CD4-positive, CD25-positive, alpha-beta regulatory T cell (primary cell): Measurements from ENCODE around the gene HABP2. TPM values are rescaled to one million over a fixed set of nuclear protein-coding genes. Genes with fewer than 3 reads are reported as not detected.

ENCODE experiments used
- ATAC-seq, 2 donors: fragments of 150-1000 bp; cut with Tn5 transposase; one replicate each; pipeline ENCODE4 v1.10.0; 2021; ENCODE audit warnings: low read depth in 2 of 2, moderate number of reproducible peaks in 2 of 2, moderate library complexity in 1 of 2
- DNase-seq, 3 donors: peaks; one replicate each; pipeline versions ENCODE4 v3.0.0 to v3.0.0-alpha.2; 2012 to 2022; ENCODE audit warnings: mixed read lengths in 1 of 3
- H3K27ac ChIP-seq: one replicate; pipeline ENCODE4 v1.7.0; 2013; ENCODE audit warnings: mild to moderate bottlenecking, low read length; ENCODE audit not compliant: insufficient read depth, poor library complexity, severe bottlenecking
- H3K27me3 ChIP-seq: one replicate; pipeline ENCODE4 v1.7.0; 2013; ENCODE audit warnings: low read length; ENCODE audit not compliant: control insufficient read depth, insufficient read depth
- H3K36me3 ChIP-seq: one replicate; pipeline ENCODE4 v1.7.0; 2013; ENCODE audit warnings: mild to moderate bottlenecking, low read length, moderate library complexity; ENCODE audit not compliant: control insufficient read depth, insufficient read depth
- H3K4me1 ChIP-seq: 2 replicates; pipeline ENCODE4 v1.7.0; 2013; ENCODE audit warnings: mild to moderate bottlenecking, low read length; ENCODE audit not compliant: insufficient read depth, control insufficient read depth, poor library complexity, severe bottlenecking
- H3K4me3 ChIP-seq: one replicate; pipeline ENCODE4 v1.7.0; 2013; ENCODE audit warnings: low read depth, mild to moderate bottlenecking, low read length, moderate library complexity
- H3K9me3 ChIP-seq, 2 experiments: 1 replicate in 1 of 2; 2 replicates in 1 of 2; pipeline ENCODE4 v1.7.0; 2013; ENCODE audit warnings: low read length in 2 of 2, mild to moderate bottlenecking in 1 of 2, moderate library complexity in 1 of 2; ENCODE audit not compliant: control insufficient read depth in 2 of 2
- H3K27ac Mint-ChIP-seq, 3 donors: one replicate each; pipeline ENCODE4 v1.8.0; 2020 to 2022; ENCODE audit warnings: mild to moderate bottlenecking in 3 of 3, mixed read lengths in 3 of 3, moderate library complexity in 2 of 3
- H3K27me3 Mint-ChIP-seq: one replicate; pipeline ENCODE4 v1.8.0; 2022; ENCODE audit warnings: mild to moderate bottlenecking, mixed read lengths
- H3K36me3 Mint-ChIP-seq: one replicate; pipeline ENCODE4 v1.8.0; 2020; ENCODE audit warnings: mixed read lengths
- H3K4me1 Mint-ChIP-seq, 4 donors: one replicate each; pipeline ENCODE4 v1.8.0; 2020 to 2022; ENCODE audit warnings: mixed read lengths in 4 of 4, mild to moderate bottlenecking in 1 of 4
- H3K4me3 Mint-ChIP-seq, 4 donors: one replicate each; pipeline ENCODE4 v1.8.0; 2020 to 2022; ENCODE audit warnings: mild to moderate bottlenecking in 4 of 4, mixed read lengths in 4 of 4, moderate library complexity in 3 of 4
- H3K9me3 Mint-ChIP-seq, 7 donors: one replicate each; pipeline ENCODE4 v1.8.0; 2020 to 2022; ENCODE audit warnings: mixed read lengths in 7 of 7, mild to moderate bottlenecking in 3 of 7, moderate library complexity in 2 of 7
- polyA plus RNA-seq, 4 donors: library from polyadenylated mRNA; unstranded; fragments of 300-500 nt; fragmentation: Illumina TruSeq; gene quantifications; one replicate each; pipeline ENCODE4 v1.2.3, GENCODE V29; 2021
- total RNA-seq: library from RNA; stranded (reverse); gene quantifications from one replicate; pipeline ENCODE4 v1.2.3, GENCODE V29; 2022

The HABP2 gene
- total and polyA plus RNA-seq, 5 donors from 2014 or later, result not detected

DNA sequence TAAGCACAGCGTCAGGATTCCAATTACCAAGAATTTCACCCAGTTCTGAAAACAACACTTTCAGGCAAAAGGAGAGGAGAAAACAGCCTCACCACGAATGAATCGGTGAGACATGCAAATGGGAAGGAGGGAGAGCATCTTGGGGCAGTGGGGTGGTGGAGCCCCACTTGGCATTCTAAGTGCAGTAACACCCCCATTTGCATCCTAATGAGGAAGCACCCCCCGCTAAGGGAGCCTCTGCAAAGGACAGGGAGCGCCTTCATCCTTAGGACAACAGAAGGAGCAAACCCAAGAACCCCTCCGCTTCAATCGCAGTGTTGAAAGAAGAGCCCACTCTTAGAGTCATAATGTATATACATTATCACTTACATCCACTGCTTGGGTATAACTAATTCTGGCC, 64.2 kb downstream of the HABP2 start:
- no peaks in the 10 kb centered on the region for H3K9me3 ChIP-seq
- Mint-ChIP-seq H3K4me1 (peaks cover 0 to 5% (median 0%) of the 10 kb centered on the region in 4 donors), H3K4me3 (no peak overlapping the region), H3K27me3 (peaks cover 32% of the 10 kb centered on the region), H3K27ac (no peak overlapping the region), H3K36me3 (no peaks in the 10 kb centered on the region), H3K9me3 (peaks cover 0 to 5% (median 0%) of the 10 kb centered on the region in 7 donors)
- H3K27ac ChIP-seq, result no peak overlapping the region
- H3K4me1 ChIP-seq, result no peaks in the 10 kb centered on the region
- H3K4me3 ChIP-seq, result no peak overlapping the region
- DNase-seq, result no peak
- H3K27me3 ChIP-seq, result peaks cover 7% of the 10 kb centered on the region
- H3K36me3 ChIP-seq, result no peaks in the 10 kb centered on the region
- no peak for ATAC-seq

DNA sequence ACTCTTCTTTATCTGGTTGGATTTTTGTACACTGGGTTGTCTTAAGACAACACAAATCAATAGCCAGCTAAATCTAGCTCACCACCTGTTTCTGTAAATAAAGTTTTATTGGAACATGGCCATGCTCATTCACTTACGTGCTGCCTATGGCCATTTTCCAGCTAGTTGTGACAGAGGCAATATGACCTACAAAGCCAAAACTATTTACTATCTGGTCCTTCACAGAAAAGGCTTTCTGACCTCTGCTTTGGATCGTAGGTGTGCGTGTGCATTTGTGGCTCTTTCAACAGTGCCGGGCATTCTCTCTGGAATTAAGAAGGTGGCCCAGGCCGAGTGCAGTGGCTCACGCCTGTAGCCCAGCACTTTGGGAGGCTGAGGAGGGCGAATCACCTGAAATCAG, 65.5 kb downstream of the HABP2 start:
- Histone ChIP-seq H3K36me3 (no peaks in the 10 kb centered on the region), H3K27me3 (peaks cover 12% of the 10 kb centered on the region), H3K4me3 (no peak overlapping the region), H3K4me1 (no peaks in the 10 kb centered on the region), H3K9me3 (no peaks in the 10 kb centered on the region), H3K27ac (no peak overlapping the region)
- H3K36me3 Mint-ChIP-seq, result no peaks in the 10 kb centered on the region
- H3K4me3 Mint-ChIP-seq, result no peak overlapping the region
- ATAC-seq (no peak), DNase-seq (no peak)
- peaks cover 0 to 5% (median 0%) of the 10 kb centered on the region in 4 donors for H3K4me1 Mint-ChIP-seq
- peaks cover 32% of the 10 kb centered on the region for H3K27me3 Mint-ChIP-seq
- H3K9me3 Mint-ChIP-seq, result peaks cover 0 to 5% (median 0%) of the 10 kb centered on the region in 7 donors
- H3K27ac Mint-ChIP-seq, result no peak overlapping the region

DNA sequence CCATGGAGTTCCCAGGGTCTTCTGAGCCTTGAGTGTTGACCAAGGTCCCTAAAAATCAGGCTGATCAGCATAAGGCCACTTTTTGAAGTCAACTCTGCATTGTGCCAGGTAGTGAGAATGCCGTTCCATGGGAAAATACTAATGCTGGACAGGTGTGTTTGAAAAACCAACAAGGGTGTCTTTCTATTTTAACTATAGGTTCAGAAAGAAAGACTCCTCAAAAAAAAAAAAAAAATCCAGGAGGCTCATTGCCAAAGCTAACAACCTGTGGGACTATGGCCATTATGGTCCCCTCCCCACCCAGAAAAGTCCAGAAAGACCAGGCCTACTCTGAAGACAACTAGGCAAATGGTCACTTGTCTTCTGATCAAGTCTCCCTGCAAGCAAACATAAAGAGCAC, 66.5 kb downstream of the HABP2 start:
- peaks cover 0 to 2% (median 0%) of the 10 kb centered on the region in 4 donors for H3K4me1 Mint-ChIP-seq
- Histone ChIP-seq H3K4me3 (no peak overlapping the region), H3K27me3 (peaks cover 12% of the 10 kb centered on the region), H3K27ac (no peak overlapping the region), H3K36me3 (no peaks in the 10 kb centered on the region), H3K4me1 (no peaks in the 10 kb centered on the region), H3K9me3 (no peaks in the 10 kb centered on the region)
- DNase-seq, result no peak
- peaks cover 38% of the 10 kb centered on the region for H3K27me3 Mint-ChIP-seq
- H3K9me3 Mint-ChIP-seq, result peaks cover 0 to 4% (median 0%) of the 10 kb centered on the region in 7 donors
- no peak overlapping the region for H3K4me3 Mint-ChIP-seq
- H3K36me3 Mint-ChIP-seq, result no peaks in the 10 kb centered on the region
- H3K27ac Mint-ChIP-seq, result no peak overlapping the region
- ATAC-seq, result no peak

DNA sequence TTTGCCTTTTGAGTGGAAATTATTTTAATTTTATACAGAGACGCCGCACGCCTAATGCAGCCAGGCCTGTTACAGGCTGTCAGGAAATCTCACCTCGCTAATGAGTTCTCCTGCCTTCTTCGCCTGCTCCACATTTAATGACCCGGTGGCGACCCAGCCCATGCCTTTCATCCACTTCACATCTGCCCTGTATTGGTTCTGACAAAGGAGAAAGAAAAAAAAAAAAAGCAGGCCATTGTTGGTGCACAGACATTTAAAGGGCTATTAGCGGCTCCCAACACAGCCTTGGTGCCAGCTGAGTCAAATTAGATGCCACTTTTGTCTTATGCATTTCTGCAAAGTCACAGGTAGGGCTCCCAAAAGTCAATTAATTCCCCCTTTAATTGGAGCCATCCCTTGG, 67.7 kb downstream of the HABP2 start:
- no peak overlapping the region for H3K27ac Mint-ChIP-seq
- H3K36me3 Mint-ChIP-seq, result no peaks in the 10 kb centered on the region
- no peaks in the 10 kb centered on the region for H3K9me3 Mint-ChIP-seq
- H3K27me3 Mint-ChIP-seq, result peaks cover 30% of the 10 kb centered on the region
- Histone ChIP-seq H3K36me3 (no peaks in the 10 kb centered on the region), H3K4me1 (no peaks in the 10 kb centered on the region), H3K9me3 (no peaks in the 10 kb centered on the region), H3K4me3 (no peak overlapping the region), H3K27ac (no peak overlapping the region), H3K27me3 (peaks cover 12% of the 10 kb centered on the region)
- no peak overlapping the region for H3K4me3 Mint-ChIP-seq
- no peak for ATAC-seq
- no peaks in the 10 kb centered on the region for H3K4me1 Mint-ChIP-seq
- no peak for DNase-seq

DNA sequence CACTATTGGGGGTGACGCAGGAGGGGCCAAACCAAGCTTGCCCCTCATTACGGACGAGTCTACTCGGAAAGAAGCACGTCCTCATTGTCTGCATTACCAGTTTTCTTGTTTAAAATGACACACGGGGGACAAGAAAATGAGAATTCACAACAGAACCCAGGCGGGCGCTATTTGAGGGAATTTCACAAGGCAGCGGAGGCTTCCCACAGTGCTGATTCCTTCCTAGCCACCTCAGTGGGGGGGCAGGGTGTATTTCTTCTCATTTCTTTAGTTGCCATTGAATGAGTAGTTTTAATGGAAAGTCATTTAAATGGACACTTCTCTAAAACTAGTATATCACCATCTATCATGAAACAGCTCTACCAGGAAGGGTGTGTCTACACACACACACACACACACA, 68.1 kb downstream of the HABP2 start:
- Mint-ChIP-seq H3K9me3 (no peaks in the 10 kb centered on the region), H3K27me3 (peaks cover 26% of the 10 kb centered on the region), H3K4me3 (no peak overlapping the region), H3K27ac (no peak overlapping the region), H3K36me3 (no peaks in the 10 kb centered on the region), H3K4me1 (no peaks in the 10 kb centered on the region)
- H3K4me1 ChIP-seq, result no peaks in the 10 kb centered on the region
- peaks cover 12% of the 10 kb centered on the region for H3K27me3 ChIP-seq
- no peaks in the 10 kb centered on the region for H3K9me3 ChIP-seq
- H3K4me3 ChIP-seq, result no peak overlapping the region
- H3K36me3 ChIP-seq, result no peaks in the 10 kb centered on the region
- ATAC-seq (no peak), DNase-seq (no peak)
- H3K27ac ChIP-seq, result no peak overlapping the region

DNA sequence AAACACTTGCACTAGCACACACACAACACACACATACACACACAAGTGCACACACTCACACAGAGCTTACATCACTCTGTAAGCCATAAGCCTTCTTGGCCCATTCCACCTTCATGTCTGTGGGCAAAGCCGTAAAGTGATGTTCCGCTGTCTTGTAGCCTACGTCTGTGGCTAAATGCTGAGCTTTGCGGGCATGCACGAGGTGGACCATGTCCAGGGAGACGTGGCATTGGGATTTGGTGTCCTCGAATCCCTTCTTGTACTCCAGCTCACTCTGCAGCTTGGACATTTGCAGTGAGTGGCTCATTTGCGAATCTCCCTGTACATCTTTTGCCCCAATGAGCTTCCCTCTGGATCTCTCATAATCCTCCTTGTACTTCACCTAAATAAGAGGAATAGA, 68.9 kb downstream of the HABP2 start:
- Mint-ChIP-seq H3K27me3 (peaks cover 17% of the 10 kb centered on the region), H3K36me3 (no peaks in the 10 kb centered on the region), H3K4me3 (no peak overlapping the region), H3K9me3 (no peaks in the 10 kb centered on the region), H3K4me1 (no peaks in the 10 kb centered on the region), H3K27ac (no peak overlapping the region)
- no peaks in the 10 kb centered on the region for H3K4me1 ChIP-seq
- ATAC-seq (no peak), DNase-seq (no peak)
- no peaks in the 10 kb centered on the region for H3K36me3 ChIP-seq
- peaks cover 12% of the 10 kb centered on the region for H3K27me3 ChIP-seq
- no peak overlapping the region for H3K4me3 ChIP-seq
- H3K27ac ChIP-seq, result no peak overlapping the region
- H3K9me3 ChIP-seq, result no peaks in the 10 kb centered on the region

DNA sequence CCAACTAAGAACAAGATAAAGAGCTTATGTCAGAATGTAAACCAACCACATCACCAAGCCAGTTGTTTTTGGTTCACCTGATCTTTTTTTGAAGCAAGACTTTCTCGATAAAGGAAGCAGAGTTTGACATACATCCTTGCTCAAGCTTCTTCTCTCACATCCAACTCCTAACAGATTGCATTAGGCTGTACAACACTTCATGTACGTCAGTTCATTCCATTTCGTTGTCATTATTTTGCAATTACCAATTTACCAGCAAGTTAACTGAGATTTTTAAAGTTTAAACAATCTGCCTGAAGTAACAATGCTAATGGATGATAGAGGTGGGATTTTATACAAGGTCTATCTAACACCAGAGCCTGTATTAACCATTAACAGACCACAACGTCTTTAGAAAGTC, 70.0 kb downstream of the HABP2 start:
- Mint-ChIP-seq H3K36me3 (no peaks in the 10 kb centered on the region), H3K4me3 (no peak overlapping the region), H3K27me3 (peaks cover 16% of the 10 kb centered on the region), H3K4me1 (no peaks in the 10 kb centered on the region), H3K9me3 (no peaks in the 10 kb centered on the region), H3K27ac (no peak overlapping the region)
- ATAC-seq (no peak), DNase-seq (no peak)
- Histone ChIP-seq H3K4me1 (no peaks in the 10 kb centered on the region), H3K27me3 (peaks cover 9% of the 10 kb centered on the region), H3K36me3 (no peaks in the 10 kb centered on the region), H3K4me3 (no peak overlapping the region), H3K27ac (no peak overlapping the region), H3K9me3 (no peaks in the 10 kb centered on the region)

DNA sequence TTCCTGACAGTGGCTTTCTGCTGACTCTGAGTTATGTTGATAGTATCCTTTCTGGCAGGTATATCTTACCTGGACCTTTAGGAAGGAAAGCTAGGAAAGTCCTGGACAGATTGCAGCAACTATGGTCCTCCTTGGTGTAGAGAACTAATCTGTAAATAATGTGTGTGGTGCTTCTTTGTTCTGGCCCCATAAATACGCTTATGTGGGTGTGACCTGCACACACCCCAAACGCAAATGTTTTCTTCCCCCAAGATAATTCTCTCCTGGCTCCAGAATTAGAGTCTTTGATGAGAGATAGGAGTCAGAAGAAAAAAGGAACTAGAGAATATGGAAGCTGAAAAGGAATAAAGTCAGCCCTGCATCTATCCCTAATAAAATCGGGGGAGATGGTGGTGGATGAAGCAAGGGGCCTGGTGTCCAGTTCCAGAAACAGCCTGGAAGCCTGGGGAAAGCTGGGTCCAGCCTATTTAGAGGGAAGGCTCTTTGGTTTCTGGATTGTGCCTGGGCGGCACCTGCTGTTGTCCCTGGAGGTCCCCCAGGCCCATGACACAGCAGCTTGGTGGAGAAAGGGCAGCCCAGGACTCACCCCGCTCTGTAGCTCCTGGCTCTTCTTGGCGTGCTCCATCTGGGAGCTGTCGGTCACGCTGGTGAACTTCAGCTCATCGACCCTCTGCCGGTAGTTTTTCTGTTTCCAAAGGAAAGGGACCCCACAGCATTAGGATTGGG, 72.8 kb downstream of the HABP2 start:
- Mint-ChIP-seq H3K27me3 (peaks cover 13% of the 10 kb centered on the region), H3K36me3 (no peaks in the 10 kb centered on the region), H3K4me1 (no peaks in the 10 kb centered on the region), H3K9me3 (peaks cover 0 to 2% (median 0%) of the 10 kb centered on the region in 7 donors), H3K4me3 (no peak overlapping the region), H3K27ac (no peak overlapping the region)
- Histone ChIP-seq H3K27me3 (peaks cover 5% of the 10 kb centered on the region), H3K27ac (no peak overlapping the region), H3K9me3 (no peaks in the 10 kb centered on the region), H3K4me3 (no peak overlapping the region), H3K4me1 (no peaks in the 10 kb centered on the region), H3K36me3 (no peaks in the 10 kb centered on the region)
- ATAC-seq (no peak), DNase-seq (no peak)
